GM06990 (cell line): Measurements from ENCODE around the gene FHIT.

Experiments
- DNase-seq: peaks from one replicate; pipeline ENCODE4 v3.0.0-alpha.2; 2011; ENCODE audit not compliant: insufficient read length; ENCODE audit errors: extremely low read depth
- H3K27me3 ChIP-seq: replicated peaks from 2 replicates; pipeline ENCODE4 v1.6.0; 2011; ENCODE audit warnings: low read length; ENCODE audit not compliant: control insufficient read depth, insufficient read depth
- H3K36me3 ChIP-seq: 2 replicates; pipeline ENCODE4 v1.5.1; 2011; ENCODE audit warnings: low read length; ENCODE audit not compliant: control insufficient read depth, insufficient read depth
- H3K4me3 ChIP-seq: replicated peaks from 2 replicates; pipeline ENCODE4 v1.5.1; 2011; ENCODE audit warnings: low read depth, mild to moderate bottlenecking, control low read depth, low read length
- CTCF ChIP-seq: IDR thresholded peaks from 2 replicates; pipeline ENCODE4 v1.5.1; 2011; ENCODE audit warnings: low read length, control low read depth, mild to moderate bottlenecking, inconsistent platforms; ENCODE audit not compliant: insufficient read depth, poor library complexity, severe bottlenecking

FHIT gene

GRCh38 chr3:60187343-60187742, 1063.9 kb downstream of the FHIT start:
- DNase-seq: no peak
- H3K27me3 ChIP-seq: no peaks in the 10 kb centered on the region
- no peak overlapping the region for H3K4me3 ChIP-seq
- no peaks in the 10 kb centered on the region for H3K36me3 ChIP-seq
- no peak for TF ChIP-seq CTCF

GRCh38 chr3:60186359-60186758, 1064.9 kb downstream of the FHIT start:
- H3K27me3 ChIP-seq: no peaks in the 10 kb centered on the region
- no peak for TF ChIP-seq CTCF
- no peaks in the 10 kb centered on the region for H3K36me3 ChIP-seq
- no peak overlapping the region for H3K4me3 ChIP-seq
- DNase-seq: no peak

- TF ChIP-seq CTCF: no peak
- Histone ChIP-seq H3K4me3 (no peak overlapping the region), H3K36me3 (no peaks in the 10 kb centered on the region), H3K27me3 (no peaks in the 10 kb centered on the region)
- no peak for DNase-seq
These were observed 1066.1 kb downstream of the FHIT start for GRCh38 chr3:60185161-60185560.

GRCh38 chr3:60182697-60183096, 1068.6 kb downstream of the FHIT start:
- no peak for DNase-seq
- no peak for TF ChIP-seq CTCF
- H3K27me3 ChIP-seq: no peaks in the 10 kb centered on the region
- H3K36me3 ChIP-seq: no peaks in the 10 kb centered on the region
- no peak overlapping the region for H3K4me3 ChIP-seq

- no peaks in the 10 kb centered on the region for H3K27me3 ChIP-seq
- no peak for DNase-seq
- no peak for TF ChIP-seq CTCF
- no peak overlapping the region for H3K4me3 ChIP-seq
- H3K36me3 ChIP-seq: no peaks in the 10 kb centered on the region
These were observed 1072.2 kb downstream of the FHIT start for GRCh38 chr3:60178931-60179653.

GRCh38 chr3:60177726-60178125, 1073.5 kb downstream of the FHIT start:
- Histone ChIP-seq H3K36me3 (no peaks in the 10 kb centered on the region), H3K27me3 (no peaks in the 10 kb centered on the region), H3K4me3 (no peak overlapping the region)
- no peak for DNase-seq
- no peak for TF ChIP-seq CTCF
